ENCODE measurements around the gene BTBD7. TPM values are rescaled to one million over a fixed set of nuclear protein-coding genes. Genes with fewer than 3 reads are reported as not detected.

The BTBD7 gene
- total RNA-seq, 2 experiments from 2014 or later, result 12.5 to 12.6 TPM

GRCh38 chr14:93228550-93228949 lies 104.3 kb downstream of the BTBD7 start:
- H3K27ac ChIP-seq (ENCODE audit: low read depth in 1 of 2, low read length in 2 of 2), result no peak overlapping the region
- peaks cover 57% of the 10 kb centered on the region for H3K36me3 Mint-ChIP-seq (ENCODE audit: low read depth)
- intact Hi-C loops (cut with DNase I, micrococcal nuclease), result no loop called here
- CTCF ChIA-PET, result no interaction called here
- H3K9me3 ChIP-seq (ENCODE audit: control insufficient read depth in 1 of 2, insufficient read depth in 1 of 2, low read length in 2 of 2), result peaks cover 0 to 12% of the 10 kb centered on the region in 2 experiments
- peaks cover 17% of the 10 kb centered on the region for H3K4me1 ChIP-seq (ENCODE audit: insufficient read depth, low read length)
- no peaks in the 10 kb centered on the region for H3K9me3 Mint-ChIP-seq
- peaks cover 11% of the 10 kb centered on the region for H3K4me1 Mint-ChIP-seq (ENCODE audit: low read depth)
- no peak for TF ChIP-seq CTCF (IDR thresholded peaks at IDR 0.05)
- no peaks in the 10 kb centered on the region for H3K27me3 ChIP-seq (ENCODE audit: control insufficient read depth in 1 of 2, insufficient read depth in 2 of 2, low read length in 2 of 2)
- POLR2A ChIA-PET, result no interaction called here
- no peaks in the 10 kb centered on the region for H3K27me3 Mint-ChIP-seq
- H3K27ac Mint-ChIP-seq, result no peak overlapping the region
- no peak overlapping the region for H3K4me3 ChIP-seq (ENCODE audit: low read length)
- H3K4me3 Mint-ChIP-seq, result no peak overlapping the region
- peaks cover 28% of the 10 kb centered on the region for H3K36me3 ChIP-seq (ENCODE audit: insufficient read depth, low read length)
- ATAC-seq (ENCODE audit: poor library complexity) (no peak), DNase-seq (no peak)

GRCh38 chr14:93223565-93223964 lies 109.3 kb downstream of the BTBD7 start:
- no peak overlapping the region for H3K4me3 Mint-ChIP-seq
- peaks cover 80% of the 10 kb centered on the region for H3K36me3 Mint-ChIP-seq (ENCODE audit: low read depth)
- ATAC-seq (ENCODE audit: poor library complexity), result no peak
- Histone ChIP-seq H3K9me3 (ENCODE audit: control insufficient read depth in 1 of 2, insufficient read depth in 1 of 2, low read length in 2 of 2) (no peaks in the 10 kb centered on the region), H3K27me3 (ENCODE audit: control insufficient read depth in 1 of 2, insufficient read depth in 2 of 2, low read length in 2 of 2) (no peaks in the 10 kb centered on the region), H3K4me1 (ENCODE audit: insufficient read depth, low read length) (no peaks in the 10 kb centered on the region), H3K36me3 (ENCODE audit: insufficient read depth, low read length) (peaks cover 54% of the 10 kb centered on the region), H3K27ac (ENCODE audit: low read depth in 1 of 2, low read length in 2 of 2) (no peak overlapping the region), H3K4me3 (ENCODE audit: low read length) (no peak overlapping the region)
- no peaks in the 10 kb centered on the region for H3K27me3 Mint-ChIP-seq
- no peaks in the 10 kb centered on the region for H3K4me1 Mint-ChIP-seq (ENCODE audit: low read depth)
- TF ChIP-seq CTCF (IDR thresholded peaks at IDR 0.05), result no peak
- no peak for DNase-seq
- intact Hi-C loops (cut with DNase I, micrococcal nuclease), result no loop called here
- ChIA-PET POLR2A (no interaction called here), CTCF (no interaction called here)
- H3K27ac Mint-ChIP-seq, result no peak overlapping the region
- H3K9me3 Mint-ChIP-seq, result no peaks in the 10 kb centered on the region

- ChIA-PET CTCF (interaction anchor here (1.0 kb wide), 1 partner anchor 269 kb away, joined by 5 read pairs; no protein-coding TSS in a partner anchor), POLR2A (interaction anchor here (0.6 to 1.3 kb wide), 3 partner anchors 13 to 106 kb away, joined by 3 read pairs; partner anchors contain the start of genes LYSET, MOAP1 and UBR7)
- H3K9me3 Mint-ChIP-seq, result no peaks in the 10 kb centered on the region
- peaks cover 76% of the 10 kb centered on the region for H3K36me3 Mint-ChIP-seq (ENCODE audit: low read depth)
- H3K4me1 ChIP-seq (ENCODE audit: insufficient read depth, low read length), result no peaks in the 10 kb centered on the region
- no peaks in the 10 kb centered on the region for H3K27me3 ChIP-seq (ENCODE audit: control insufficient read depth in 1 of 2, insufficient read depth in 2 of 2, low read length in 2 of 2)
- intact Hi-C loops (cut with DNase I, micrococcal nuclease), result no loop called here
- peaks cover 53% of the 10 kb centered on the region for H3K36me3 ChIP-seq (ENCODE audit: insufficient read depth, low read length)
- DNase-seq (no peak), ATAC-seq (ENCODE audit: poor library complexity) (no peak)
- H3K27ac ChIP-seq (ENCODE audit: low read depth in 1 of 2, low read length in 2 of 2), result no peak overlapping the region
- H3K4me3 ChIP-seq (ENCODE audit: low read length), result no peak overlapping the region
- TF ChIP-seq CTCF (IDR thresholded peaks at IDR 0.05), result no peak
- H3K9me3 ChIP-seq (ENCODE audit: control insufficient read depth in 1 of 2, insufficient read depth in 1 of 2, low read length in 2 of 2), result no peaks in the 10 kb centered on the region
- no peaks in the 10 kb centered on the region for H3K27me3 Mint-ChIP-seq
- no peaks in the 10 kb centered on the region for H3K4me1 Mint-ChIP-seq (ENCODE audit: low read depth)
- no peak overlapping the region for H3K4me3 Mint-ChIP-seq
- no peak overlapping the region for H3K27ac Mint-ChIP-seq
Observed at GRCh38 chr14:93220509-93220908, 112.3 kb downstream of the BTBD7 start.
